Cardiac fibroblast (primary cell): ENCODE results near the gene AZU1.

ENCODE experiments used
- DNase-seq, 2 donors: peaks; one replicate each; pipeline versions ENCODE4 v3.0.0 to v3.0.0-alpha.2; 2010; ENCODE audit warnings: low read depth in 2 of 2
- H3K4me3 ChIP-seq, 2 donors: replicated peaks in 1 of 2; 1 replicate in 1 of 2; 2 replicates in 1 of 2; pipeline ENCODE4 v1.5.1; 2011; ENCODE audit warnings: low read depth in 2 of 2, low read length in 2 of 2, mild to moderate bottlenecking in 2 of 2, moderate library complexity in 1 of 2
- CTCF ChIP-seq: IDR thresholded peaks from one replicate; pipeline ENCODE4 v1.5.1; 2011; ENCODE audit warnings: low read depth, mild to moderate bottlenecking, low read length, inconsistent platforms

The AZU1 gene

GRCh38 chr19:867855-868457 is 40.3 kb downstream of the AZU1 start:
- no peak overlapping the region for H3K4me3 ChIP-seq
- no peak for DNase-seq
- no peak for TF ChIP-seq CTCF

DNA sequence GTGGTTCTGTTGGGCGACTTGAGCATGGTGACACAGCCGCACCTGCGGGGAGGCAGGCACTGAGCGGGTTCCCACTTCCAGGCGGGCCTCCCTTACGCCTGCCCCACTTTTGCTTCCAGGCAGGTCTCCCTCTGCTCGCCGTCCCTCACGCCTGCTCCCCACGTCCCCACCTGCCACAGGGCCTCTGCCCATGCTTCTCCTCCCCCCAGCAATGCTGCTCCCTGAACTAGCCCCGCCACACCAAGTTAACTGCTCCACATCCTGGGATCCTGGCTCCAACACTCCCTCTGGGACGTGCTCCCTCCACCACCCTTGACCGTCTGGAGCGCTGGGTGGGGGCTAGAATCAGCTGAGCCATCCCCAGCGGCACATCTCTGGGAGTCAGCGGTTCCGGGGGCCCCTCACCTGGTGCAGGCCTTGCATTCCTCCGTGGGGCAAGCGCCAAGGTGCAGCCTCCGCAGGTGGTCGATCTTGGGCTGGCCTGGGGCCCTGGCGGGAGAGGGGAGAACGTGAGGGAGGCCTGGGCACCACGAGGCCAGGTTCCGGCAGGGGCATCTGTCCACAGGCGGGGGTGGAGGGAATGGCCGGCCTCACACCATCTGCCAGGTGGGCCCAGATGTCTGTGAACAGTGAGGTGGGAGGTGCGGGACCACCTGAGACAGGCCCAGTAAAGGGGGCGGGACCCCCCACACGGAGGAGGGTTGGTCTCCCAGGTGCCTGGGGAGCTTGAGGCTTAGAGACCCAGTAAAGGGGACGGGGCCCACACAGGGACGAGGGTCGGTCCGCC is 41.0 kb downstream of the AZU1 start:
- DNase-seq: no peak
- no peak overlapping the region for H3K4me3 ChIP-seq
- TF ChIP-seq CTCF: no peak

DNA sequence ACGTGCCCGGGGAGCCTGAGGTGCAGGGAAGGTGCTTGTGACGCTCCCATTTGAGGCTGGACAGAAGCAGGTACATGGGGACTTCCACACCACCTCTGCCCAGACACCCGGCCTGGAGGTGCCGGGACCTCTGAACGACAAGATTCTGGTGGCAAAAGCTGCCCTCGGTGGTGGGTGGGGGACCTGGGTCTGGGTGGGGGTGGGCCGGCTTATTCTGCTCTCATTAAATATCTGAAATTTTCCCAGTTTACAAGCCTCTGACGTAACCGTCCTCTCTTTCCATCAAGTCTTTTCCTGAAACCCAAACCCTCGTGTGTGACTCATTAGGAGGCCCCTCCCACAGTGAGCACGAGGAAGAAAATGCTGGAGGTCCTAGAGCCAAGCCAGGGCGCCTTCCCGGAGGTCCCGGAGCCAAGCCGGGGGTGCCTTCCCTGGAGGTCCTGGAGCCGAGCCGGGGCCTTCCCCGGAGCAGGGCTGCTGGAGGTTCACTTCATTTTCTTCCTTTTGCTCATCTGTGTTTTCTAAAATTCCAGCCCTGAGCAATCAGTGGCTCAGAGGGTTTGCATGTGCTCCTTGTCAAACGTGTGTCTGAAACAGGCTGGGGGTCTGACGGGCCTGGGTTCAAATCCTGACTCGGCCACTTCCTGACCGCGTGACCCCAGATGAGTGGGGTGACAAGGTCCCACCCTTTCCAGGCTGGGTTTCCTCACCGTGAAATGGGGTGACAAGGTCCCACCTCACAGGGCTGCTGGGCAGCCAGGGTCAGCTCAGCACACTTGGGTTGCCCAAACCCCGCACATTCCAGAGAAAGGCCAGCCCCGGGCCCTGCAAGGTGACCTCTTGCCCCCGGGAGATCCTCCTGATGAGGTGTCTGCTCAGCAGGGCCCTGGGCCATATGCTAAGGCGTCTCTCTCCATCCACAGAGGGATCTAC is 41.9 kb downstream of the AZU1 start:
- no peak for TF ChIP-seq CTCF
- peak; percentile 91 to 96 for DNase-seq
- H3K4me3 ChIP-seq: no peak overlapping the region

GRCh38 chr19:870314-870713 is 42.7 kb downstream of the AZU1 start:
- no peak overlapping the region for H3K4me3 ChIP-seq
- TF ChIP-seq CTCF: no peak
- DNase-seq: no peak

GRCh38 chr19:870963-871401 is 43.3 kb downstream of the AZU1 start:
- no peak overlapping the region for H3K4me3 ChIP-seq
- DNase-seq: no peak

More at GRCh38 chr19:870963-871401, 43.3 kb downstream of the AZU1 start:
- no peak for TF ChIP-seq CTCF
